GM18508 (cell line): ENCODE measurements around the gene CCK.
A peak's percentile ranks its signal among the peaks of the same experiment; 100 is the strongest.
"Not testable (repeated sequence)": the region's sequence is repeated elsewhere in the genome, so short reads cannot be mapped to it uniquely, and the experiment has no call there.

Experiments
- ATAC-seq: cut with Tn5 transposase; IDR thresholded peaks from one replicate; pipeline ENCODE4 v1.9.1; 2021; ENCODE audit warnings: moderate number of reproducible peaks; ENCODE audit not compliant: insufficient read depth, unreplicated experiment

Gene CCK

GRCh38 chr3:42266085-42266484, at the start of gene CCK:
Gene CCK, minus strand, starts transcription at chr3:42266185. Its CDS starts 2,555 bp downstream, at chr3:42263630.
- ATAC-seq, result no peak

GRCh38 chr3:42314411-42314810, 48.4 kb upstream of the CCK start:
- ATAC-seq, result no peak

DNA sequence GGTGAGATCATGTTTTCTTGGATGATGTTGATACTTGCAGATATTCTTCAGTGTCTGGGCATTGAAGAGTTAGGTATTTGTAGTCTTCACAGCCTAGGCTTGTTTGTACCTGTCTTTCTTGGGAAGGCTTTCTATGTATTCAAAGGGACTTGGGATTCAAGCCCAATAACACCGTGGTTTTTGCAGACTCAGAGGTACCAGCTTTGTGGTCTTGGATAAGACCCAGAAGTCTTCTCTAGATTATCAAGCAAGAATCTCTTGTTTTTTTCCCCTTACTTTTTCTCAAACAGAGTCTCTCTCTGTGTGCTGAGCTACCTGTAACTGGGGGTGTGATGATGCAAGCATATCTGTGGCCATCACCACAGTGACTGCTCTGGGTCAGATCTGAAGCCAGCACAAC, 42.7 kb upstream of the CCK start:
- ATAC-seq, result no peak

DNA sequence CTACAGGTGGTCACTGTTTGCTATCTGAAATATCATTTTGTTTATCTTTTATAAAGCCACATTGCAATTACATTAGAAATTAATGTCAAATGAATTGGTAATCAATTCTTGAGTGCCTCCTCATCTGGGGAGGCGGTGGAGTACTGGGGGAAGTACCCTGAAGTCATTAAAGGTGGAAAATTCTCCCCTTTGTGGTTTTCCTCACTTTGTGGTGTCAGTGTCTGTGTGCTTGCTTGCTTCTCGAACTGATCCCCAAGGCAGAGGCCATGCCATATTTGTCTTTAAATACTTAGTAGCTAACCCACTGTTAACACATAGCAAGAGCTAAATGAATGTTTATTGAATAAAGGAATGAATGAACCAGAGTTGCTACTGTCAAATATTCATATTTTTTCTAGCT, 40.5 kb upstream of the CCK start:
- ATAC-seq, result no peak

DNA sequence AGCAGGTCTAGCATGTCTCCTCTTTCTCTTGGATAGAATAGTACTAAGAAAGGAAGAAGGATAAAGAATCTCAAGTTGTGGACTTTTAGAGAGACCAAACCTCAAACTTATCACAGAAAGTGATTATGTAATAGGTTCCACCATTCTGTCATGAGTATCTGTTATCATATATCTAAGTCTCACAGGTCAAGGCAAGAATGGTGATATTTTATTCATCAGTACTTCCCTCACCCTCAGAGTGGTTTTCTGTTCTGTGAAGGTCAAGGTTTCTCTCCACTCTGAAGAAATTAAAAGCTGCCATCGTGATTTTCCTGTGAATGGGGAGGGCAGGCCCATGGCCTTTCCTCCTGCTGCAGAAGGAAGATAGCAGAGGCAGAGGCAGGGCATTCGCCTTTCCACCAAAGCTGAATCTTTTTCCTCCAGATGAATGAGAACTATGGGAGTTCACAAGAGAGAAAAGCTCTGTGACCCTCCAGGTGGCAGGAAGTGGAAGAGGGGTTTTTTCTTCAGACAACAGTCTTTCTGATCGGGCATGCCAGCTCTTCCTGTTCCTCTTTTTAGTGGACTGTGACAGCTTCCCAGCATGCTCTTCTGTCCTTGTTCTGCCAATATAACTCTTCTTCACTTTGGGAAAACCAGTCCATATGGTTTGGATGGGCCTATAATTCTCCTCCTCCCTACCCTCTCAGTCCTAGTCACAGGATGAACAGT, 37.1 kb upstream of the CCK start:
- ATAC-seq, result peak; percentile 43

DNA sequence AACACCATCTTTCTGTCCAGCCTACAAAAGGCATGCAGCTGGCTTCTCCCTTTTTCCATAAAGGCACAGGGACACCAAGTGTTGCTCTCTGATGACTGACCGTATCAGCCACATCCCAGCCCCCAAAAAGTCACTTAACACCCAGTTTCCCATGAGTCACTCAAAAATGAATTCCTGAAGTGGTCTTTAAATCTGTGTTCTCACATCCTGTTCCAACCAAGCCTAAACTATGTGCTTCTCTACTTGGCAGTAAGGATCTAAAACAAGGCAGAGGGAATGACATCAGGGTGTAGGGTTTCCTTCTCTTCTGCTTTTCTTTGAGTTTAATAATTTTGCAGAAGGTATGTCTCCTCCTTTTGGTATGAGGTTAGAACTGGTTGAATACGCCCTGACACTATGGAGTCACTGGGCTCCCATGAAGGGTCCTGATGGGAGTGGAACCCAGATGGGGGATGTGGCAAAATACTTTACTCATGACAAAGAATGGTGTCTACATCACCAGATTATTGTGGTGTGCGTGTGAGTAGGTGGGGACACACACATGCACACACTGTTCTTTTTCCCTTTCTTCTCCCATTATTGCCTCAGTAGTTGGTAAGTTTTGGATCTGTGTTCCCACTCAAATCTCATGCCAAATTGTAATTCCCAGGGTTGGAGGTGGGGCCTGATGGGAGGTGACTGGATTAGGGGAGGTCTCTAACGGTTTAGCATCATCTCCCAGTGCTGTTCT, 35.6 kb upstream of the CCK start:
- ATAC-seq, result no peak

GRCh38 chr3:42300778-42301177, 34.8 kb upstream of the CCK start:
- no peak for ATAC-seq

- no peak for ATAC-seq
These were observed 34.0 kb upstream of the CCK start for GRCh38 chr3:42300013-42300412.

DNA sequence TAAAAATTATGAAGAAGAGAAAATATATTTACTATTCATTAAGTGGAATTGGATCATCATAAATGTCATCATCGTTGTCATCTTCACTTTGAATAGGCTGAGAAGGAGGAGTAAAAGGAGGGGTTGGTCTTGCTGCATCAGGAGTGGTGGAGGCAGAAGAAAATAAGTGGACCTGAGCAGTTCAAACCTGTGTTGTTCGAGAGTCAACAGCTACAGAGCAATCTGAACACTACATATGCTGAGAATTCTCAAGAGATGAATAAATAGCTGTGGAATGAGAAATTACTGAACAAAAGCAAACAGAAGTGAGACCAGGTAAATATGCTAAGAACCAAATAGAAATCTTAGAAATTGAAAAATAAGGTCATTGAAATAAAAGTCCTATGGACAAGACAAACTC, 32.3 kb upstream of the CCK start:
- no peak for ATAC-seq

- no peak for ATAC-seq
These were observed 26.0 kb upstream of the CCK start for GRCh38 chr3:42292009-42292408.

DNA sequence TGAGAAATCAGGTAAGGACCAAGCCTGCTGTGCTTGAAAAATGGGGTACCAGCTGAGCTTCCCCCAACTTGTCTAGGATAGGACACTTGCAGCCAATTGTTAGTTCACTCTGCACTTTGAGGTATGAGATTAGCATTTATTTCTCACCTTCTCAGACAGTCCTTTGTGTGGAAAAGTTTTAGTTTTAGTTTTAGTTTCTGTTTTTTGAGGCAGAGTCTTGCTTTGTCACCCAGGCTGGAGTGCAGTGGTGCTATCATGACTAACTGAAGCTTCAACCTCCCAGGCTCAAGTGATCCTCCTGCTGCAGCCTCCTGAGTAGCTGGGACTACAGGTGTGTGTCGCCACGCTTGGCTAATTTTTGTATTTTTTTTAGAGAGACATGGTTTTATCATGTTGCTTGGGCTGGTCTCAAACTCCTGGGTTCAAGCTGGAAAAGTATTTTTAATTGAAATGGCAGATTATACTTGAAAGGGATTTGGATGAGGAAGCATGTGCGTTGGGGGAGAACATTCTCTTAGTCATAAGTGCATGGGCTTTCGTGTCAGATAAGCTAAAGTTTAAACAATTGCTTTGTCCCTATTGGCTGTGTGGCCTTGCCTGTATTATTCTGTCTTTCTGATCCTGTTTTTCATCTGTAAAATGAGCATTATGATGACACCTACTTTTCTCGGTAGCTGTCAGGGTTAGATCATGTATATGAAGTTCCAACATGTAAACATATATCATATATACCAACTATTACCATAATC, 25.2 kb upstream of the CCK start:
- no peak for ATAC-seq

GRCh38 chr3:42289026-42289425, 23.0 kb upstream of the CCK start:
- no peak for ATAC-seq

- no peak for ATAC-seq
These were observed 22.4 kb upstream of the CCK start for GRCh38 chr3:42288385-42288784.

DNA sequence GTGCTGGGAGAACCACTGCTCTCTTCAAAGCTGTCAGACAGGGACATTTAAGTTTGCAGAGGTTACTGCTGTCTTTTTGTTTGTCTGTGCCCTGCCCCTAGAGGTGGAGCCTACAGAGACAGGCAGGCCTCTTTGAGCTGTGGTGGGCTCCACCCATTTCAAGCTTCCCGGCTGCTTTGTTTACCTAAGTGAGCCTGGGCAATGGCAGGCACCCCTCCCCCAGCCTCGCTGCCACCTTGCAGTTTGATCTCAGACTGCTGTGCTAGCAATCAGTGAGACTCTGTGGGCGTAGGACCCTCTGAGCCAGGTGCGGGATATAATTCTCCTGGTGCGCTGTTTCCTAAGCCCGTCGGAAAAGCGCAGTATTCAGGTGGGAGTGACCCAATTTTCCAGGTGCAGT, 21.4 kb upstream of the CCK start:
- not testable (repeated sequence) for ATAC-seq

- ATAC-seq, result no peak
These were observed 11.7 kb upstream of the CCK start for GRCh38 chr3:42277676-42278075.

- peak; percentile 58 for ATAC-seq
These were observed 10.5 kb upstream of the CCK start for GRCh38 chr3:42276141-42277132.

GRCh38 chr3:42275217-42275616, 9.2 kb upstream of the CCK start:
- no peak for ATAC-seq

DNA sequence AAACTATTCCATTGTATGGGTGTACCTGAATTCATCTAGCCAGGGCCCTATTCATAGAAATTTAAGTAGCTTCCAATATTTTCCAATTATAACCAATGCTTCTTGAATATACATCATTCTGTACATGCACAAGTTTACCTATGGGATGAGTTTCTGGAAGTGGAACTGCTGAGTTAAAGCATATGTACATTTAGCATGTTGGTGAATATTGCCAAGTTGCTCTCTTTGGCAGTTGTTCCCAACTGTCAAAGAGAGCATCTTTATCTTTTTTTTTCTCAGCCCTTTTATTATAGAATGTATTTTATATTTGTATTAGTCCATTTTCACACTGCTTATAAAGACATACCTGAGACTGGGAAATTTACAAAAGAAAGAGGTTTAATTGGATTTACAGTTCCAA, 8.3 kb upstream of the CCK start:
- no peak for ATAC-seq

- ATAC-seq, result no peak
These were observed 7.4 kb upstream of the CCK start for GRCh38 chr3:42273361-42273760.

GRCh38 chr3:42271786-42272185, 5.8 kb upstream of the CCK start:
- no peak for ATAC-seq
